ENCODE data around the gene FOXP1.

Gene FOXP1

DNA sequence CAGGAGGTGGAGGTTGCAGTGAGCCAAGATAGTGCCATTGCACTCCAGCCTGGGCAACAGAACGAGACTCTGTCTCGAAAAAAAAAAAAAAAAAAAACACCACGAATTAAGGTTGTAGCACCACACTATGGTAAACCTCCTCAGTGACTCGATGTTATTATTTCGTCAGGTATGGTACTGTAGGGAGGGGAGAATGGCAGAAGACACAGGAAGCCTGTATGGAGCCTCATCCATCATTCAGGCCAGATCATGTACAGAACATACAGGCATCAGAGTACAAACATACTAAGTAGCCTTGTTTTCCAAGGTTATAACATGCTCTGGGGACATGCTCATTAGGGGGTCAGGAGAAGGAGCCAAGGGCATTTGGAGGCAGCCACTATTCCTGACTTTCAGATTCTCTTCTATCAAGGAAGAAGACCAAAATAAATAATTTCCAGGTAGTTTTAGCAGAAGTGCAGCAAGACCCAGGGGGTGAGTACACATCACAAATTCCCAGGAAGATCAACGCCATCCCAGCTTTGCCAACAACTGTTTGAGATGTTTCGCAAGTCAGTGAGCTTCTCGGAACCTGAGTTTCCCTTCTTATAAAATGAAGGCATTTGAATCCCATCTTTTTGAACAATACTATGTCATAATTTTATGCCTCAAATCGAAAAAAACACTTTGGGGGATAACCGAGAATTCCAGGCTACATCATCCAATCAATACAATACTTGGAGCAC is 79.8 kb downstream of the FOXP1 start:
- no peak for DNase-seq

- no peak for DNase-seq
Measured at GRCh38 chr3:71502066-71502625, 81.4 kb downstream of the FOXP1 start.

GRCh38 chr3:71500696-71501095 is 82.8 kb downstream of the FOXP1 start:
- DNase-seq, result no peak

DNA sequence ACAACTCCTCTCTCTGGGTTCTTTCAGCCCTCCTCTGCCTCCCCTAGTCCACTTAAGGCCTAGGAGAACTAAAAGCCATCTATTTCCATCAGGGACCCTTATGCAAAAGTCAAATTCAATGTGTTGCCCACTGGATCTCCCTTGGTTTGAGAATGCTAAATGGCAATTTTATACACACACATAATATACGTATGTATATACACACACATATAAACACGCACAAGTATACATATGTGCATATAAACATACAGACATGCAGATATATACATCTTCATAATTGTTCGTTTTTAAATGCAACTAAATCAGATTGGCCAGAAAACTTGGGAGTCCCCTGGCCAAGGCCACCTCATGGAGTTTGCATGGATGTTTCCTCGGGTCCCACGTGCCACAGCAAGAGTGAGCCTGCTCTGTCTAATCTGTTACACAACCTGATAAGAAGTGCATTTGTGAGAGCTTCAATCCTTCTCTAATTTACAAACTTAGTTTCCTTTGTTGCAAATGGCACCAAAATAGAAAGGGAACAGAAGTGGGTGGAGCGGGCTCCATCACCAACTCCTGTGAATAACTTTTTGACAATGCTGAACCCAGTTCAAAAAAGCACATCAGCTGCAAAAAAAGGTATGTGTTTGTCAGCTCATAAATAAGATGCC is 84.2 kb downstream of the FOXP1 start:
- no peak for DNase-seq

DNA sequence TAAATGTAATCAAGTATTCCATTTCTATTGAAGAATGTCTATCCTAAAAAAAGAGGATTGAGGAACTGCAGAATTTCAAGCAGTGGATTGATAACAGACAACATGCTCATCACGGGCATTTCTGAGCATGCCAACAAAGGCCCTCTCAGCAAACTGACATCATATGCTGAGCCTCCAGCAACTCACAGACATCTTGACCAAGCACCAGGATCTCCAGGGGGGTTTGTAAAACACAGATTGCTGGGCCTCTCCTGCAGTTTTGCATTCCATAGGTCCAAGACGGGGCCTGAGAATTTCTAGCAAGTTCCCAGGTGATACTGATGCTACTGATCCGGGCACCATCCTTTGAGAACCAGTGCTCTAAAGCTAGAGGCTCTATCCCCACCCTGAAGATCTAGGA is 85.0 kb downstream of the FOXP1 start:
- no peak for DNase-seq

GRCh38 chr3:71497971-71498444 is 85.5 kb downstream of the FOXP1 start:
- no peak for DNase-seq

DNA sequence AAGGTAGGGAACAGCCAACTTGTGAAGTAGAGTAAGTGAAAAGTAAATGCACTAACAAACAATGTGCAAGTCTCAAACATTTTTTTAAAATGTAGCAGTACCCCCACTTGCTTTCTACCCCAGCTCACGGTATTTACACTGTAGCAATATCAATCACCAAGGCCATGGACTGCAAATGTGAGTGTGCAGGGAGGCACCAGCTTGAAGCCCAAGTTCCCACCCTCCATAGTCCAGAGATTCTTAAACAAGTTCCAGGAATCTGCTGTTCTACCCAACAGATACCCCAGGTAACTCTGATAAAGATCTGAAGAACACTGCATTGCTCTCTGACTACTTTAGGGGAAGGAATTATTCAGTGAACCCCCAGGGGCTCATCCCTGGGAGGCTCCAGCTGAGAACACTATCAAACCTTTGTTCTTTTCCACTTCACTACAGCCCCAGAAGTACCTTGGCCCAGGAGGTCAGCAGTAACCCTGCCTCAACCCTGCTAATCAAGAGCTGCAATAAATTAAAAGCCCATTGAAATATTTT is 86.1 kb downstream of the FOXP1 start:
- no peak for DNase-seq

DNA sequence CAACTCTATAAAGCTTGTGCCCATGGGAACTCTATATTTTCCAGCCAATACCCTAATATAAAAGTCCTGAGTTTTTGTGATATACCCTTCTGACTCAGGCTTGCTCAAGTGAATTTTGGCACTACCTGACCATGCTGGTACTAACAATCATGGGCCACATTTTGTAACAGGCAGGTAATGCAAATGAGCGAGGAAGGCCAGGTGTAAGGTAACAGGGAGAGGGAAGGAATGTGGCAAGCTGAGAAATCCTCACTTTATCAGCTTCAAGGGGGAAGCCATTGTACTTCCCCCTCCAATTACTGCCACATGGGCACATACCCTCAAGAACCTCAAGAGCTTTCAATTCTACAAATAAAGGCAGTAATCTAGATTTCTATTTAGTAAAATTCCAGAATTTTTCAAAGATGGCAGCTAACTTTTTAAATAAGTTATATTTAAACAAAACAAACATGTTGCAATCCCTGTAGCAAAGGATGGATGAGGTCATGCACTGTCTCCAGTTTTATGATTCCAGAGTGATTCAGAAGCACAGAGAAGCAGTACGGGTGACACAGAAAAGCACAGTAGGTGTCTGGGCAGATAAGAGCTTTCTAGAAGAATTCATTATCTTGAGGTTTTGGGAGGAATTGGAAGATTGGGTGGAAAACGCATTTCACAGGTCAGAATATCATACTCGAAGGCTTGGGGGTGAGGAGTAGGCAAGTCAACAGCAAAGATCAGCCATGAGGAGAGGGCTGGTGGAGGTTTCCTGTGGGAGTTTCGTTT is 87.6 kb downstream of the FOXP1 start:
- DNase-seq, result no peak

GRCh38 chr3:71494212-71494611 is 89.3 kb downstream of the FOXP1 start:
- DNase-seq, result no peak

- DNase-seq, result no peak
Measured at GRCh38 chr3:71492974-71493771, 90.4 kb downstream of the FOXP1 start.

DNA sequence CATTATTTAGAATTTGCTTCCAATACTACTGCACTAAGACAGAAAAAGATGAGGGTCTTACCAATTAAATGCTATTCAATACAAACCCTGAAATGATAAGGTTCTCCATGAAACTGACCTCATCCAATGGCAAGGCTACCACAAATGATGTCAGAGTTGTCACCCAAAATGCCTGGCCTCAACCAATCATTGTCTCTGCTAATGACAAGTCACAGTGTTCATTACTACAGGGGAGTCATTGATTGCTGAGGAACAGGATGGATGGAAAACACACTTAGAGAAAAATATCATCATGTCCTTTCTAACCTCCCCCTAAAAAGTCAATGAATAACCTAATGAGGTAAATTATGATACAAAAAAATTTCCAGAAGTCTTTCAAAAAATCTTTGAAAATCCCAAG is 91.0 kb downstream of the FOXP1 start:
- DNase-seq, result no peak

DNA sequence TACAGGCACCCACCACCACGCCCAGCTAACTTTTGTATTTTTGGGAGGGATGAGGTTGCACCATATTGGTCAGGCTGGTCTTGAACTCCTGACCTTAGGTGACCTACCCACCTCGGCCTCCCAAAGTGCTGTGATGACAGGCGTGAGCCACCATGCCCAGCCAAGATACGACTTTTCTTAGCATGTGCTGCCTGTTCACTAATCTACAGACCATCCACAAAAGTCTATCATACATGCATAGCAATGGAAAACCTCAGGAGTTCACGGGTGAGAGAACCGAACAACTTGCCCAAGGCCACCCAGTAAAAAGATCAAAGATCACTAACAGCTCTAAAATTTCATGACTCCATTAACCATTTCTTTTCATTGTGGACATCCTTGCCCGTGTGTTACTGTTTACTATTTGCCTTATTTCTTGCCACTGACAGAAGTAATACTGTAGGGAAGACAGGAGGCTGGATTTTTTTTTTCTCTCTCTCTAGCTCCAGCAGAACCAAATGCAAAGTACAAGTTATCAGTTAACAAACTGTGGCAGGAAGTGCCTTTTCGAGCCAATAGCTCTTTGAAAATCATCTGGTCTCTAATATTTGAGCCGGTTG is 92.3 kb downstream of the FOXP1 start:
- DNase-seq, result no peak

DNA sequence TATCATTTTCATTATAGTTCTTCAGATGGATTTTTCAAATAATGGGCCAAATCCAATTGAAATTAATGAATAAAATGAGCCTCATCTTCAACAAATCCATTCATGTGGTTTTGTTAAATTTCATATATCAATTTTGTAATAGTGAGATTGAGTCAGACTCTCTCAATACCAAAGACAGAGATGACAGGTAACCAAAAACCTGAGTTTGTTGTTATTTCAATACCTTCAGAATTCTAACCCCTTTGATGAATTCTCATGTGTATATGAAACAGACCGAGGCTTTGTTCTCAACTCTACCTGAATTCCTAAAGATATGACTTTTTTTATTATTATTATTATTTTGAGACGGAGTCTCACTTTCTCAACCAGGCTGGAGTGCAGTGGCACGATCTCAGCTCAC is 92.8 kb downstream of the FOXP1 start:
- DNase-seq, result no peak

DNA sequence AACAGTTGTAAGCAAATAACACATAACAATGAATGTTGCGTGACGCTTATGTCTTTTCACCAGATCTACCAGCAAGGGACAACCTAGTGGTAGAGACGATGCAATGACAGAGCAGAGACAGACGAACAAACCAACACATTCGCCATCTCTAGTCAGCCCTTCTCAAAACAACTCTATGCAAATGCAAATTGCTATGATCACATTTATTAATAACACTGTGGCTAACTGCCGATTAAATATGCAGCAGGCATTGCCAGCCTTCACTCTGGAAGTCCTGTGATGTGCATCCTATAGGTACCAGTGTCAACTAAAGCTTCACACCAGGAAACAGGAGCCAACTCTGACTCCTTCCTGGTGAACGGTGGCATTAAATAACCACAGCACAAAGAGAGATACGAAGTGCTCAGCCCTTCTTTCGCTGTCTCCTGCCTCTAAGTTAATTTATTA is 94.2 kb downstream of the FOXP1 start:
- DNase-seq, result no peak

DNA sequence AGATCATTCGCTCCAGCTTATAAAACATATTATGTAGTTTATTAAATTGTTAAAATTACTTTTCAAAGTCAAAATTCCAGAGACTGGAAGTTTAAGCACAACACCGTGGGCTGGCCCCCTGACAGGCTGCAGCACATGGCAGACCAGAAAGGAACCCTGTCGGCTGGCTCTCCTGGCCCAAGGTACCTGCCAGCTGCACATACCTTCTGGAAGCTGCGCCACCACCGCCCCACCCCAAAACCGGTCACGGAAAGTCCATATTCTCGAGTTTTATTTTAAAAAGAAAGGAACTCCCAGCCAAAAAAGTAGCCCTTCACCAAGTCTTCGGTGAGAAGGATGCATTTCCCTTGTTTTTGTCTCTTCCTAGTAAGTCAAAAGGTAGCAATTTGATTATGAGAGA is 94.6 kb downstream of the FOXP1 start:
- DNase-seq, result no peak

DNA sequence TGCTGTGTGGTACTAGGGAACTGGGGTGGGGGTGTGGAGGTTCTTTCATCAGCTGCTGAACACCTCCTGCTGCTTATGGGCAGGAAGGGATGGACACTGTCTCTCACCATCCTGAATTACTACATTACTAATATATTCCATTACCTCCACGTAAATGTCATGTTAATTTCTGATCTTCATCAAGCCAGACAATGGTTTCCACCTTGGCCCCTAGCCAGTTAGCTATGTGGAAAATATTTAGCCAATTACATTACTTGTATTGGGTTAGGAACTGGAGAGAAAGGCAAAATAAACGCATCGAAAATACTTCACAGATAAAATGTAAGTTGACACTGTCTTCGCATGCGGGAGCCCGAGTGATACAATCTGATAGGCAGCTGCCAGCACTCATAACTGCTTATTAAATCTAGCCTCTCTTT is 95.1 kb downstream of the FOXP1 start:
- peak; percentile 17 for DNase-seq

GRCh38 chr3:71487418-71487817 is 96.1 kb downstream of the FOXP1 start:
- DNase-seq, result no peak

DNA sequence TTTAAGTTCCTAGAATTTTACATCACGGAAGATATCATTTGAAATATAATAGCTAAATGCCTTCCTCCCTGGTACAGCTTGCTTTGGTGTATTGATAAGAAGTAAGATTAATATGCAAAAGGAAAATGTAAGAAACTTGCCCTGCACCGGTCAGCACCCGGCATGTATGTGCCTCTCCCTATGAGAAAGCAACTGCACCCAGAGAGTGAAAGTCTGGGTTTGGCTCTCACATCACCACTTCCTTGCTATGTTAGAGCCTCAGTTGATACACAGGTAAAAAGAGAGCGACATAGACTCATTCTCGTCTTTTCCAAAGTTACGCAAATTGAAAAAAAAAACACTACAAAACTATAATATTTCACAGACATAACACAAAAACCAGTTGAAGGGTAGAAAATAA is 96.7 kb downstream of the FOXP1 start:
- DNase-seq, result no peak

DNA sequence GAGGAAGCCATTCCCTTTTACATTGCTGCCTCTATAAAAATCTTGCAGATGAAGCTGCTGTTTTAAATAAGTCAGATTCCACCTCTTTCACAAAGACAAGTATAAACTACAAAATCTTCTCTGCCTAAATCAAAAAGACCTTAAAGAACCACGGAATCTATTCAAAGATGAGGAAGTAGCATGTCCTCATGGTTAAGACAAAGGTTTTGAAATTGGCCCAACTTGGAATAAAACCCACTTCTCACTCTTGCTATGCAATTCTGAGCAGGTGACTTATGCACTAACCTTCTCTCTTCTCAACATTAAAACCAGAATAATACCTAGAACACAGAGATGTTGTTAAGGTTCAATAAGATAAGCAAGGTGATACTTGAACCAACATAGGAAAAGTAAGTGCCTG is 97.6 kb downstream of the FOXP1 start:
- no peak for DNase-seq

GRCh38 chr3:71484452-71484851 is 99.1 kb downstream of the FOXP1 start:
- DNase-seq, result no peak

- DNase-seq, result no peak
Measured at GRCh38 chr3:71484047-71484446, 99.5 kb downstream of the FOXP1 start.

- DNase-seq, result no peak
Measured at GRCh38 chr3:71482771-71483170, 100.8 kb downstream of the FOXP1 start.

Measured in NCI-H1105 treated with DMSO at 0.1 percent for 48 hours (cell line).